Measurements from ENCODE around the gene NOTUM. TPM values are rescaled to one million over a fixed set of nuclear protein-coding genes. Genes with fewer than 3 reads are reported as not detected.

Gene NOTUM
- total and polyA plus RNA-seq, 4 donors: 0.71 to 7.6 (median 2.2) TPM

DNA sequence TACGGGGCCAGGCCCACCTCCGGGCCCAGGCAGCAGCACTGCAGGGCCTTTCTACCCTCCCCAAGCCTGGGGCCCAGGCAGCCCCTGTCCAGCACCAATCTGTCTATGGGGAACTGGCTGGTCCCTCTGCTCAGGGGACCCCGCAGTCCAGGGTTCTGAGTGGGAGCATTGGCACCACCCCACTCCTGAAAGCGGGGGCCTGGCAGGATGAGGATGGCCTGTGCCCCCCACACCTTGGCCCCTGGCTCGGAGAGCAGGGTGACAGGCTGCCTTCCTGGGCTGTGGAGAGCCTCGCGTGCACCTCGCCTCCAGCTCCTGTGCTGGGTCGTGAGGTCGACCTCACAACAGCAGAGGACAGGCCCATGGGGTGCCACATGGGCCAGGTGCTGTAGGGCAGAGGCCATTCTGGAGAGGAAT lies 57.6 kb downstream of the NOTUM start:
- DNase-seq (no peak), ATAC-seq (ENCODE audit: insufficient read depth, low FRiP score) (no peak)
- Histone ChIP-seq H3K27me3 (ENCODE audit: control insufficient read depth in 3 of 3, insufficient read depth in 3 of 3, low read length in 2 of 3) (no peaks in the 10 kb centered on the region), H3K36me3 (ENCODE audit: control insufficient read depth in 4 of 4, insufficient read depth in 4 of 4, low read length in 4 of 4) (peaks cover 0 to 52% (median 8%) of the 10 kb centered on the region in 4 donors), H3K4me3 (no peak overlapping the region), H3K27ac (ENCODE audit: low read depth in 1 of 2, low read length in 1 of 2) (no peak overlapping the region), H3K9me3 (ENCODE audit: control insufficient read depth in 4 of 4, insufficient read depth in 3 of 4, low read length in 3 of 4) (no peaks in the 10 kb centered on the region), H3K9ac (ENCODE audit: insufficient read depth in 1 of 2, low read length in 2 of 2) (no peak overlapping the region), H3K4me1 (ENCODE audit: control insufficient read depth in 5 of 5, insufficient read depth in 5 of 5, low read length in 5 of 5) (peaks cover 0 to 10% (median 0%) of the 10 kb centered on the region in 5 donors)
- 96 to 99% methylated on average over 10 of the region's 10 CpGs for WGBS, 2 donors
- TF ChIP-seq, protein P1, sequence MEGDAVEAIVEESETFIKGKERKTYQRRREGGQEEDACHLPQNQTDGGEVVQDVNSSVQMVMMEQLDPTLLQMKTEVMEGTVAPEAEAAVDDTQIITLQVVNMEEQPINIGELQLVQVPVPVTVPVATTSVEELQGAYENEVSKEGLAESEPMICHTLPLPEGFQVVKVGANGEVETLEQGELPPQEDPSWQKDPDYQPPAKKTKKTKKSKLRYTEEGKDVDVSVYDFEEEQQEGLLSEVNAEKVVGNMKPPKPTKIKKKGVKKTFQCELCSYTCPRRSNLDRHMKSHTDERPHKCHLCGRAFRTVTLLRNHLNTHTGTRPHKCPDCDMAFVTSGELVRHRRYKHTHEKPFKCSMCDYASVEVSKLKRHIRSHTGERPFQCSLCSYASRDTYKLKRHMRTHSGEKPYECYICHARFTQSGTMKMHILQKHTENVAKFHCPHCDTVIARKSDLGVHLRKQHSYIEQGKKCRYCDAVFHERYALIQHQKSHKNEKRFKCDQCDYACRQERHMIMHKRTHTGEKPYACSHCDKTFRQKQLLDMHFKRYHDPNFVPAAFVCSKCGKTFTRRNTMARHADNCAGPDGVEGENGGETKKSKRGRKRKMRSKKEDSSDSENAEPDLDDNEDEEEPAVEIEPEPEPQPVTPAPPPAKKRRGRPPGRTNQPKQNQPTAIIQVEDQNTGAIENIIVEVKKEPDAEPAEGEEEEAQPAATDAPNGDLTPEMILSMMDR (IDR thresholded peaks at IDR 0.05; ENCODE audit: control extremely low read depth, extremely low read depth): no peak

GRCh38 chr17:81902653-81903414 lies 58.2 kb downstream of the NOTUM start:
- TF ChIP-seq, protein P1 (IDR thresholded peaks at IDR 0.05; ENCODE audit: control extremely low read depth, extremely low read depth): no peak
- Histone ChIP-seq H3K27me3 (ENCODE audit: control insufficient read depth in 3 of 3, insufficient read depth in 3 of 3, low read length in 2 of 3) (no peaks in the 10 kb centered on the region), H3K9ac (ENCODE audit: insufficient read depth in 1 of 2, low read length in 2 of 2) (no peak overlapping the region), H3K27ac (ENCODE audit: low read depth in 1 of 2, low read length in 1 of 2) (no peak overlapping the region), H3K36me3 (ENCODE audit: control insufficient read depth in 4 of 4, insufficient read depth in 4 of 4, low read length in 4 of 4) (peaks cover 3 to 52% (median 11%) of the 10 kb centered on the region in 4 donors), H3K4me3 (no peak overlapping the region), H3K9me3 (ENCODE audit: control insufficient read depth in 4 of 4, insufficient read depth in 3 of 4, low read length in 3 of 4) (no peaks in the 10 kb centered on the region), H3K4me1 (ENCODE audit: control insufficient read depth in 5 of 5, insufficient read depth in 5 of 5, low read length in 5 of 5) (peaks cover 0 to 10% (median 0%) of the 10 kb centered on the region in 5 donors)
- ATAC-seq (ENCODE audit: insufficient read depth, low FRiP score) (no peak), DNase-seq (no peak)
- 32 to 48% methylated on average over 32 to 47 of the region's 47 CpGs for WGBS, 2 donors

Other genes starting within 250 kb of the NOTUM start
- gene SLC25A10, start 248.9 kb downstream of the NOTUM start, total RNA-seq: 10 to 100 TPM in 1 of 2 donors, 1 to 10 TPM in 1; 4.3 to 21.0 TPM
- gene SLC25A10, start 248.9 kb downstream of the NOTUM start, polyA plus RNA-seq: 10 to 100 TPM; 13.0 to 21.5 TPM
- gene GCGR, start 157.0 kb downstream of the NOTUM start, total RNA-seq: under 1 TPM in 1 of 2 donors, not detected in 1; 0.11 TPM
- gene GCGR, start 157.0 kb downstream of the NOTUM start, polyA plus RNA-seq: under 1 TPM; 0.09 to 0.12 TPM
- gene MCRIP1, start 127.9 kb downstream of the NOTUM start, total RNA-seq: 10 to 100 TPM; 47.6 to 96.2 TPM
- 100 to 1,000 TPM; 117 to 188 TPM for gene MCRIP1, start 127.9 kb downstream of the NOTUM start, polyA plus RNA-seq
- gene PPP1R27, start 126.1 kb downstream of the NOTUM start, total RNA-seq: not detected
- under 1 TPM in 1 of 2 donors, not detected in 1; 0.13 TPM for gene PPP1R27, start 126.1 kb downstream of the NOTUM start, polyA plus RNA-seq
- gene P4HB, start 100.7 kb downstream of the NOTUM start, total RNA-seq: 100 to 1,000 TPM; 356 to 990 TPM
- 100 to 1,000 TPM; 695 to 862 TPM for gene P4HB, start 100.7 kb downstream of the NOTUM start, polyA plus RNA-seq
- gene ARHGDIA, start 89.8 kb downstream of the NOTUM start, total RNA-seq: 100 to 1,000 TPM; 118 to 558 TPM
- gene ARHGDIA, start 89.8 kb downstream of the NOTUM start, polyA plus RNA-seq: 100 to 1,000 TPM; 327 to 464 TPM
- gene ALYREF, start 69.6 kb downstream of the NOTUM start, total RNA-seq: 10 to 100 TPM; 46.5 to 79.5 TPM
- 10 to 100 TPM; 26.1 to 65.8 TPM for gene ALYREF, start 69.6 kb downstream of the NOTUM start, polyA plus RNA-seq
- gene ANAPC11, start 69.5 kb downstream of the NOTUM start, total RNA-seq: 100 to 1,000 TPM in 1 of 2 donors, 10 to 100 TPM in 1; 36.0 to 132 TPM
- 100 to 1,000 TPM; 236 to 293 TPM for gene ANAPC11, start 69.5 kb downstream of the NOTUM start, polyA plus RNA-seq
- under 1 TPM; 0.48 to 0.55 TPM for gene NPB, start 58.9 kb downstream of the NOTUM start, total RNA-seq
- gene NPB, start 58.9 kb downstream of the NOTUM start, polyA plus RNA-seq: under 1 TPM; 0.41 to 0.44 TPM
- gene PCYT2, start 49.8 kb downstream of the NOTUM start, total RNA-seq: 10 to 100 TPM; 23.0 to 81.3 TPM
- 10 to 100 TPM; 53.8 to 91.6 TPM for gene PCYT2, start 49.8 kb downstream of the NOTUM start, polyA plus RNA-seq
- 10 to 100 TPM; 14.7 to 43.4 TPM for gene SIRT7, start 43.0 kb downstream of the NOTUM start, total RNA-seq
- gene SIRT7, start 43.0 kb downstream of the NOTUM start, polyA plus RNA-seq: 10 to 100 TPM; 30.5 to 35.3 TPM
- gene MAFG, start 33.5 kb downstream of the NOTUM start, total RNA-seq: 10 to 100 TPM; 11.9 to 33.3 TPM
- 10 to 100 TPM; 17.2 to 29.3 TPM for gene MAFG, start 33.5 kb downstream of the NOTUM start, polyA plus RNA-seq
- 10 to 100 TPM; 17.5 to 73.0 TPM for gene PYCR1, start 23.9 kb downstream of the NOTUM start, total RNA-seq
- 10 to 100 TPM; 21.4 to 66.0 TPM for gene PYCR1, start 23.9 kb downstream of the NOTUM start, polyA plus RNA-seq
- gene MYADML2, start 14.0 kb downstream of the NOTUM start, total RNA-seq: not detected
- gene MYADML2, start 14.0 kb downstream of the NOTUM start, polyA plus RNA-seq: not detected
- 10 to 100 TPM; 22.9 to 55.3 TPM for gene ASPSCR1, start 16.4 kb upstream of the NOTUM start, total RNA-seq
- 10 to 100 TPM; 29.5 to 68.6 TPM for gene ASPSCR1, start 16.4 kb upstream of the NOTUM start, polyA plus RNA-seq
- gene CENPX, start 61.7 kb upstream of the NOTUM start, total RNA-seq: 10 to 100 TPM; 21.5 to 86.9 TPM
- gene CENPX, start 61.7 kb upstream of the NOTUM start, polyA plus RNA-seq: 100 to 1,000 TPM; 116 to 121 TPM
- 10 to 100 TPM; 13.3 to 26.6 TPM for gene LRRC45, start 62.1 kb upstream of the NOTUM start, total RNA-seq
- gene LRRC45, start 62.1 kb upstream of the NOTUM start, polyA plus RNA-seq: 10 to 100 TPM; 12.1 to 19.7 TPM
- 1 to 10 TPM; 8.2 to 8.3 TPM for gene RAC3, start 70.5 kb upstream of the NOTUM start, total RNA-seq
- 1 to 10 TPM; 6.0 to 8.0 TPM for gene RAC3, start 70.5 kb upstream of the NOTUM start, polyA plus RNA-seq
- gene DCXR, start 76.5 kb upstream of the NOTUM start, total RNA-seq: 100 to 1,000 TPM in 1 of 2 donors, 10 to 100 TPM in 1; 41.6 to 218 TPM
- gene DCXR, start 76.5 kb upstream of the NOTUM start, polyA plus RNA-seq: 100 to 1,000 TPM; 193 to 246 TPM
- 10 to 100 TPM; 34.7 to 37.5 TPM for gene RFNG, start 90.6 kb upstream of the NOTUM start, total RNA-seq
- 10 to 100 TPM; 29.1 to 38.2 TPM for gene RFNG, start 90.6 kb upstream of the NOTUM start, polyA plus RNA-seq
- gene GPS1, start 90.7 kb upstream of the NOTUM start, total RNA-seq: 100 to 1,000 TPM in 1 of 2 donors, 10 to 100 TPM in 1; 71.0 to 102 TPM
- 10 to 100 TPM; 79.0 to 99.8 TPM for gene GPS1, start 90.7 kb upstream of the NOTUM start, polyA plus RNA-seq
- gene DUS1L, start 104.6 kb upstream of the NOTUM start, total RNA-seq: 100 to 1,000 TPM in 1 of 2 donors, 10 to 100 TPM in 1; 40.0 to 117 TPM
- gene DUS1L, start 104.6 kb upstream of the NOTUM start, polyA plus RNA-seq: 100 to 1,000 TPM in 1 of 2 donors, 10 to 100 TPM in 1; 82.8 to 179 TPM
- gene FASN, start 137.0 kb upstream of the NOTUM start, total RNA-seq: 100 to 1,000 TPM in 1 of 2 donors, 10 to 100 TPM in 1; 46.2 to 604 TPM
- gene FASN, start 137.0 kb upstream of the NOTUM start, polyA plus RNA-seq: 100 to 1,000 TPM; 166 to 258 TPM

Measured in lung (tissue), 12 donors.